Lower leg skin (tissue), 3 donors: ENCODE data around the gene PLXNC1.

Experiments used
- POLR2A ChIP-seq, 2 donors: fragments of 450-650 bp; IDR thresholded peaks; one replicate each; pipeline ENCODE4 v1.6.1; 2016 to 2017; ENCODE audit warnings: antibody characterized with exemption in 2 of 2, mild to moderate bottlenecking in 1 of 2, moderate library complexity in 1 of 2
- TF ChIP-seq, protein P1 (sequence below), 3 donors: fragments of 450-650 bp; IDR thresholded peaks; one replicate each; pipeline ENCODE4 v1.5.1; 2016; ENCODE audit warnings: antibody characterized with exemption in 3 of 3, mild to moderate bottlenecking in 3 of 3, moderate library complexity in 2 of 3

DNA sequence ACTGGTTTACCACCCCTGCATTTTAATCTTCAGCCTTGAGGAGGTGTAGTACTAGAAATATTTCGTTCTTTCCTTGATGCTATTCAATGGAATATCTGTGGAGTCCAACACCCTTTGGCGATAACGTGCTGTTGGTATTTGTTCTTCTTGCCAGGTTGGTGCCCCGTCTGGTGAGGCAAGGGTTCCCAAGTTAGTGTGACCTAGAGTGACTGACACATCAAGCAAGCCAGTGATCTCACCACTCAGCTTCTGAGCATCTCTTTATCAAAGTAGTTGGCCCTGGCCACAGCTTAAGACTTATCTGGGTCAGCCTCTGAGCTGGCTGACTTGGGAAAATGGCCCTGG, 60.2 kb downstream of the PLXNC1 start:
- TF ChIP-seq, protein P1, sequence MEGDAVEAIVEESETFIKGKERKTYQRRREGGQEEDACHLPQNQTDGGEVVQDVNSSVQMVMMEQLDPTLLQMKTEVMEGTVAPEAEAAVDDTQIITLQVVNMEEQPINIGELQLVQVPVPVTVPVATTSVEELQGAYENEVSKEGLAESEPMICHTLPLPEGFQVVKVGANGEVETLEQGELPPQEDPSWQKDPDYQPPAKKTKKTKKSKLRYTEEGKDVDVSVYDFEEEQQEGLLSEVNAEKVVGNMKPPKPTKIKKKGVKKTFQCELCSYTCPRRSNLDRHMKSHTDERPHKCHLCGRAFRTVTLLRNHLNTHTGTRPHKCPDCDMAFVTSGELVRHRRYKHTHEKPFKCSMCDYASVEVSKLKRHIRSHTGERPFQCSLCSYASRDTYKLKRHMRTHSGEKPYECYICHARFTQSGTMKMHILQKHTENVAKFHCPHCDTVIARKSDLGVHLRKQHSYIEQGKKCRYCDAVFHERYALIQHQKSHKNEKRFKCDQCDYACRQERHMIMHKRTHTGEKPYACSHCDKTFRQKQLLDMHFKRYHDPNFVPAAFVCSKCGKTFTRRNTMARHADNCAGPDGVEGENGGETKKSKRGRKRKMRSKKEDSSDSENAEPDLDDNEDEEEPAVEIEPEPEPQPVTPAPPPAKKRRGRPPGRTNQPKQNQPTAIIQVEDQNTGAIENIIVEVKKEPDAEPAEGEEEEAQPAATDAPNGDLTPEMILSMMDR (IDR thresholded peaks at IDR 0.05), result no peak
- no peak for TF ChIP-seq POLR2A (IDR thresholded peaks at IDR 0.05)
